Osteocyte (in vitro differentiated cells): ENCODE measurements around the gene PWWP2A. TPM values are rescaled to one million over a fixed set of nuclear protein-coding genes. Genes with fewer than 3 reads are reported as not detected.

Source experiments
- DNase-seq: peaks from one replicate; pipeline ENCODE4 v3.0.0; 2021; ENCODE audit warnings: mixed read lengths; ENCODE audit not compliant: unreplicated experiment; ENCODE audit errors: extremely low spot score
- H3K27ac Mint-ChIP-seq: one replicate; pipeline ENCODE4 v1.8.0; 2021; ENCODE audit warnings: mild to moderate bottlenecking, mixed read lengths; ENCODE audit not compliant: unreplicated experiment
- H3K27me3 Mint-ChIP-seq: one replicate; pipeline ENCODE4 v1.8.0; 2021; ENCODE audit warnings: mixed read lengths; ENCODE audit not compliant: unreplicated experiment
- H3K36me3 Mint-ChIP-seq: one replicate; pipeline ENCODE4 v1.8.0; 2021; ENCODE audit warnings: mixed read lengths; ENCODE audit not compliant: unreplicated experiment
- H3K4me1 Mint-ChIP-seq: one replicate; pipeline ENCODE4 v1.8.0; 2021; ENCODE audit warnings: mixed read lengths; ENCODE audit not compliant: unreplicated experiment
- H3K4me3 Mint-ChIP-seq: one replicate; pipeline ENCODE4 v1.8.0; 2021; ENCODE audit warnings: mild to moderate bottlenecking, moderate library complexity, mixed read lengths; ENCODE audit not compliant: unreplicated experiment
- H3K9me3 Mint-ChIP-seq: one replicate; pipeline ENCODE4 v1.8.0; 2021; ENCODE audit warnings: mixed read lengths; ENCODE audit not compliant: unreplicated experiment
- total RNA-seq: library from RNA; stranded (reverse); gene quantifications from 2 replicates; pipeline ENCODE4 v1.2.1, GENCODE V29; 2021
- TF ChIP-seq, protein P1 (sequence below): fragments of 200-600 bp; sonication (generic); IDR thresholded peaks from 2 replicates; pipeline ENCODE4 v1.5.0; 2021; ENCODE audit warnings: antibody characterized with exemption, mild to moderate bottlenecking, moderate library complexity

The PWWP2A gene
- total RNA-seq, 1 donor from 2014 or later = 22.3 TPM

DNA sequence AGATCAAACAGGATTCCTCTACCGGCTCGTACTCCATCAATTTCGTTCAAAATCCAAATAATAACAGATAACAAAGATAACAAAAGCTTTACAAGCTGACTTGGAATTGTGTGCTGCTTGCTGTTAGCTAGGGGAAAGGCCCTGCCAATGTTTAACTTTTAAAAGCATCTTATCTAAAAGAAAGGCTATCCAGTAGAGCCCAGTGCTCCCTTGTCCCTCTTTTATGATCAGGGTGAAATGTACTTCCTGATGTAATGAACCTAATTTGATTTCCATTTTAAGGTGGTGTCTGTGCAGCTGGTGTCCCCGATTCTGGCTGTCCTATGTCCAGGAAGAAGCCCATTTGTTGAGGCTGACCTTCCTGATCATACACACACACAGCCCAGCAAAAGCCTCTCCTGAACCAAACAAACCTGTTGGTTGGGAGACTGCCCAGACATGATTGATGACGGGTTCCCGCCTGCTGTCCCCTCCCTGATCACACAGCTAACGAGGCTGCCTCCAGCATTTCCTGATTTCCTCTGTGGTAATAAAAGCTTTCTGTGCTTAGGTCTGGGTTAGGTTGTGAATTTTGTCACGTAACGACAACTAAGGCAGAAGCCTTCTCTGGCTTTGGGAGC, 54.1 kb downstream of the PWWP2A start:
- no peak for DNase-seq
- Mint-ChIP-seq H3K36me3 (peaks cover 18% of the 10 kb centered on the region), H3K27me3 (no peaks in the 10 kb centered on the region), H3K4me1 (no peaks in the 10 kb centered on the region), H3K4me3 (no peak overlapping the region), H3K9me3 (no peaks in the 10 kb centered on the region), H3K27ac (no peak overlapping the region)
- TF ChIP-seq, protein P1, sequence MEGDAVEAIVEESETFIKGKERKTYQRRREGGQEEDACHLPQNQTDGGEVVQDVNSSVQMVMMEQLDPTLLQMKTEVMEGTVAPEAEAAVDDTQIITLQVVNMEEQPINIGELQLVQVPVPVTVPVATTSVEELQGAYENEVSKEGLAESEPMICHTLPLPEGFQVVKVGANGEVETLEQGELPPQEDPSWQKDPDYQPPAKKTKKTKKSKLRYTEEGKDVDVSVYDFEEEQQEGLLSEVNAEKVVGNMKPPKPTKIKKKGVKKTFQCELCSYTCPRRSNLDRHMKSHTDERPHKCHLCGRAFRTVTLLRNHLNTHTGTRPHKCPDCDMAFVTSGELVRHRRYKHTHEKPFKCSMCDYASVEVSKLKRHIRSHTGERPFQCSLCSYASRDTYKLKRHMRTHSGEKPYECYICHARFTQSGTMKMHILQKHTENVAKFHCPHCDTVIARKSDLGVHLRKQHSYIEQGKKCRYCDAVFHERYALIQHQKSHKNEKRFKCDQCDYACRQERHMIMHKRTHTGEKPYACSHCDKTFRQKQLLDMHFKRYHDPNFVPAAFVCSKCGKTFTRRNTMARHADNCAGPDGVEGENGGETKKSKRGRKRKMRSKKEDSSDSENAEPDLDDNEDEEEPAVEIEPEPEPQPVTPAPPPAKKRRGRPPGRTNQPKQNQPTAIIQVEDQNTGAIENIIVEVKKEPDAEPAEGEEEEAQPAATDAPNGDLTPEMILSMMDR = no peak

DNA sequence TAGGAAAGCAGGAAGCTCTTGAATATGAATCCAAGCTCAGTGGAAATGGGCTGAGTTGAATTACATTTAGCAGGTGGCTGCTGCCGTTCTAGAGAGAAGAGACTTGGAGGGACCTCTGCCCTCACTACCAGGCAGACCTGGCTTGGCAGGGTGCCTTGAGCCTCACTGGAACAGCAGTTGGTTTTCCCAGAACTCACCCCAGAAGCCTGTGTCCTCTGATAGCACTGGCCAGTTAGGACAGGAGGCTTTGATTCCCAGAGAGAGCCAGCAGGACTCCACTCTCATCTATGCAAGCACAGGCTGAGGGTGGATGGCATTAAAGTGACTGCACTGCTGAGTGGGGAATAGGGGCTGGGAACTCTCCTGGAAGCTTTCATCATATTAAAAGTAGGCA, 54.8 kb downstream of the PWWP2A start:
- TF ChIP-seq, protein P1 = no peak
- Mint-ChIP-seq H3K27ac (no peak overlapping the region), H3K9me3 (no peaks in the 10 kb centered on the region), H3K27me3 (no peaks in the 10 kb centered on the region), H3K4me3 (no peak overlapping the region), H3K4me1 (no peaks in the 10 kb centered on the region), H3K36me3 (peaks cover 22% of the 10 kb centered on the region)
- no peak for DNase-seq

DNA sequence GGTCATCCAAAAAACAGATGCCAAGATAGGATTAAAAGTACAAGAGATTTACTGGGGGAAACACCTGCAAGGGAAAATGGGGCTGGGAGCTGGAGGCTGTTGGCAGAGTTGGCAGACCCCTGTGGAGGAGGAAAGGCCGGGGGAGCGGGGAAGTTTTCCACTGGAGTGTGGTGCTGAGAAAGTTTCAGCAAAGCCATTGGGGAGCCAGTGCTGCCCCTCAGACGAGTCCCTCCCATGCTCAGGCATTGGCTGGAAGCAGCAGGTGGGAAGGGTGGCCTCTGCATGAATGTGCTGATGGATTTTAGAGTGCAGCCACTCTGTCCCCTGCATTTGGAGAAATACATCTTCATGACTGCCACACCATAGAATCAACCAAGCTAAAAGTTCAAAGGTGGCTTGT, 57.5 kb downstream of the PWWP2A start:
- Mint-ChIP-seq H3K4me3 (no peak overlapping the region), H3K4me1 (no peaks in the 10 kb centered on the region), H3K27me3 (no peaks in the 10 kb centered on the region), H3K9me3 (peaks cover 3% of the 10 kb centered on the region), H3K27ac (no peak overlapping the region), H3K36me3 (peaks cover 43% of the 10 kb centered on the region)
- no peak for DNase-seq
- TF ChIP-seq, protein P1 = no peak

DNA sequence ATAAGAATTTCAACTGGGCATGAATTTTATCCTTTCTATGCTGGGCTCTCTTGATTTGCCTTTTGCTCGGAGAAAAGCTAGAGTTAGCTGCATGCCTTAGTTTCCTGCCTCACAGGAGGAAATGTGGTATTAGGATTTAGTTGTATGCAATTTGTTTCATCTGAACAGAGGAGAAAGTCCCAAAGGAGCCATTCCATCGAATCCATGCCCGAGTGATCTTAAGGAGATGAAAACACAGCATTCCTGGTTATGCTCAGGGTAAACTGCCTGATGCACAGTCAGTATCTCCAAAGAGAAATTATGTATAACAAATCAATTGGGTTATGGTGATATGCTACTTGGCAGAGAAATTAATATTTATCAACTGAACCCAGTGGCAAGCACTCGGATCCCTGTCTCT, 59.2 kb downstream of the PWWP2A start:
- Mint-ChIP-seq H3K9me3 (peaks cover 3% of the 10 kb centered on the region), H3K27ac (no peak overlapping the region), H3K4me1 (peaks cover 2% of the 10 kb centered on the region), H3K27me3 (no peaks in the 10 kb centered on the region), H3K4me3 (no peak overlapping the region), H3K36me3 (peaks cover 48% of the 10 kb centered on the region)
- TF ChIP-seq, protein P1 = no peak
- DNase-seq = no peak

DNA sequence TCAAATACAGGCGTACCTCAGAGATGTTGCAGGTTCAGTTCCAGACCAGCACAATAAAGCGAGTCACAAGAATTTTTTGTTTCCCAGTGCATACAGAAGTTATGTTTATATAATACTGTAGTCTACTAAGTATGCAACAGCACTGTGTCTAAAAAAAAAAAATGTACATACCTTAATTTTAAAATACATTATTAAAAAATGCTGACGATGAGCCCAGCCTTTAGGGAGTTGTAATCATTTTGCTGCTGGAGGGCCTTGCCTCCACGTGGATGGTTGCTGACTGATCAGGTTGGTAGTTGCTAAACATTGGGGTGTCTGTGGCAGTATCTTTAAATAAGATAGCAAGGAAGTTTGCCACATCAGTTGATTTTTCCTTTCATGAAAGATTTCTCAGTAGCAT, 62.0 kb downstream of the PWWP2A start:
- TF ChIP-seq, protein P1 = no peak
- H3K4me1 Mint-ChIP-seq = peaks cover 18% of the 10 kb centered on the region
- H3K36me3 Mint-ChIP-seq = peaks cover 56% of the 10 kb centered on the region
- no peak overlapping the region for H3K4me3 Mint-ChIP-seq
- H3K9me3 Mint-ChIP-seq = peaks cover 3% of the 10 kb centered on the region
- no peaks in the 10 kb centered on the region for H3K27me3 Mint-ChIP-seq
- no peak for DNase-seq
- no peak overlapping the region for H3K27ac Mint-ChIP-seq
